Right lobe of liver (tissue), 6 donors: ENCODE data around the gene N4BP2L2. TPM values are rescaled to one million over a fixed set of nuclear protein-coding genes. Genes with fewer than 3 reads are reported as not detected.

Experiments
- ATAC-seq, 4 donors: fragments of 200-7000 bp; cut with Tn5 transposase; one replicate each; pipeline ENCODE4 v1.9.1; 2020; ENCODE audit warnings: mild to moderate bottlenecking in 4 of 4, moderate library complexity in 4 of 4
- DNase-seq, 3 donors: peaks; one replicate each; pipeline ENCODE4 v3.0.0-alpha.2; 2020
- H3K27ac ChIP-seq, 3 donors: fragments of 200-600 bp; one replicate each; pipeline ENCODE4 v1.8.0; 2022
- H3K27me3 ChIP-seq, 2 donors: fragments of 200-600 bp; one replicate each; pipeline ENCODE4 v1.8.0; 2022
- H3K36me3 ChIP-seq, 4 donors: fragments of 200-600 bp; sonication (generic) in 1 of 4; one replicate each; pipeline versions ENCODE4 v1.5.1 to v1.8.0; 2017 to 2022; ENCODE audit warnings: control low read depth in 1 of 4
- H3K4me1 ChIP-seq, 4 donors: fragments of 200-600 bp; sonication (generic) in 1 of 4; one replicate each; pipeline versions ENCODE4 v1.5.1 to v1.8.0; 2017 to 2022; ENCODE audit warnings: control low read depth in 1 of 4
- H3K4me3 ChIP-seq, 3 donors: fragments of 200-600 bp; one replicate each; pipeline ENCODE4 v1.8.0; 2022
- H3K9me3 ChIP-seq, 4 donors: fragments of 200-600 bp; sonication (generic) in 1 of 4; one replicate each; pipeline versions ENCODE4 v1.5.1 to v1.8.0; 2017 to 2022; ENCODE audit warnings: control low read depth in 1 of 4
- CTCF ChIP-seq, 4 donors: fragments of 200-600 bp in 3 of 4; fragments of 450-650 bp in 1 of 4; IDR thresholded peaks; one replicate each; pipeline versions ENCODE4 v1.5.1 to v1.8.0; 2016 to 2022; ENCODE audit warnings: antibody characterized with exemption in 4 of 4, mild to moderate bottlenecking in 2 of 4
- POLR2A ChIP-seq: fragments of 450-650 bp; IDR thresholded peaks from one replicate; pipeline ENCODE4 v1.6.1; 2017; ENCODE audit warnings: antibody characterized with exemption, mild to moderate bottlenecking
- WGBS: methylation state at CpG from one replicate; pipeline ENCODE4 v1.1.6; 2018; ENCODE audit warnings: low coverage, low lambda C conversion rate; ENCODE audit not compliant: insufficient coverage; ENCODE audit errors: missing lambda C conversion rate; 5-methylcytosine and 5-hydroxymethylcytosine counted together
- intact Hi-C, 2 donors: fragments of 100-400 bp; cut with DNase I; formaldehyde crosslinking; loops; one replicate each; pipeline versions ENCODE4 v1.11.2 to v1.14.1; 2022
- total RNA-seq, 6 experiments: library from RNA; depleted of rRNA in 2 of 6; stranded (reverse); fragments of >200 nt in 2 of 6; fragmentation: NEBNext Ultra II Directional in 3 of 6; extraction: Animal tissue kit (Norgen Biotek cat#: 25700) in 3 of 6; gene quantifications; one replicate each; pipeline versions ENCODE4 v1.1.0 to v1.2.4, GENCODE V29; 2016 to 2023
- donor health status: DM: no; HTN: yes; CAD: no.
- donor health status: DM: no; HTN: no; CAD: no.
- donor health status: DM: no; HTN: no; CAD: no.
- donor health status: DM: no; HTN: yes; CAD: no.
- donor health status: DM: no; HTN: yes; CAD: no.

Gene N4BP2L2
- total RNA-seq, 6 experiments from 2014 or later = 48.8 to 99.7 (median 61.1) TPM

- intact Hi-C loops = no loop called here
- H3K4me3 ChIP-seq = no peak overlapping the region
- DNase-seq = no peak
- H3K4me1 ChIP-seq = peaks cover 0 to 20% (median 0%) of the 10 kb centered on the region in 4 donors
- ATAC-seq = peak in 1 of 4 donors; percentile 9
- no peaks in the 10 kb centered on the region for H3K36me3 ChIP-seq
- H3K9me3 ChIP-seq = no peaks in the 10 kb centered on the region
- WGBS = 86% methylated on average over 1 of the region's 1 CpG
- no peaks in the 10 kb centered on the region for H3K27me3 ChIP-seq
- no peak overlapping the region for H3K27ac ChIP-seq
- TF ChIP-seq POLR2A (no peak), CTCF (IDR thresholded peaks at IDR 0.05) (no peak)
Observed at GRCh38 chr13:32448972-32449371, 89.6 kb downstream of the N4BP2L2 start.

GRCh38 chr13:32447894-32448623, 90.5 kb downstream of the N4BP2L2 start:
- H3K27me3 ChIP-seq = no peaks in the 10 kb centered on the region
- no peak overlapping the region for H3K4me3 ChIP-seq
- peak in 1 of 4 donors; percentile 15 for ATAC-seq
- no peak for DNase-seq
- no peak overlapping the region for H3K27ac ChIP-seq
- no peaks in the 10 kb centered on the region for H3K9me3 ChIP-seq
- H3K36me3 ChIP-seq = no peaks in the 10 kb centered on the region
- intact Hi-C loops = no loop called here
- TF ChIP-seq POLR2A (no peak), CTCF (IDR thresholded peaks at IDR 0.05) (no peak)
- H3K4me1 ChIP-seq = peaks cover 0 to 13% (median 0%) of the 10 kb centered on the region in 4 donors

- Histone ChIP-seq H3K4me1 (peaks cover 0 to 13% (median 0%) of the 10 kb centered on the region in 4 donors), H3K4me3 (no peak overlapping the region), H3K27me3 (no peaks in the 10 kb centered on the region), H3K9me3 (no peaks in the 10 kb centered on the region), H3K27ac (peak overlapping the region in 1 of 3 donors; percentile 45), H3K36me3 (no peaks in the 10 kb centered on the region)
- intact Hi-C loops = no loop called here
- TF ChIP-seq CTCF (IDR thresholded peaks at IDR 0.05) = no peak
- no peak for TF ChIP-seq POLR2A
- ATAC-seq (peak in 3 of 4 donors; percentile 34 to 56 (median 41)), DNase-seq (no peak)
- WGBS = 20% methylated on average over 2 of the region's 2 CpGs
Observed at GRCh38 chr13:32446773-32447465, 91.7 kb downstream of the N4BP2L2 start.

- Histone ChIP-seq H3K9me3 (no peaks in the 10 kb centered on the region), H3K4me1 (peaks cover 0 to 13% (median 0%) of the 10 kb centered on the region in 4 donors), H3K4me3 (no peak overlapping the region), H3K36me3 (no peaks in the 10 kb centered on the region), H3K27me3 (no peaks in the 10 kb centered on the region), H3K27ac (peak overlapping the region in 1 of 3 donors; percentile 45)
- no peak for DNase-seq
- peak; percentile 79 to 80 (median 80) for ATAC-seq
- 18% methylated on average over 3 of the region's 3 CpGs for WGBS
- intact Hi-C loops = no loop called here
- no peak for TF ChIP-seq POLR2A
- TF ChIP-seq CTCF (IDR thresholded peaks at IDR 0.05) = no peak
Observed at GRCh38 chr13:32446220-32446619, 92.4 kb downstream of the N4BP2L2 start.
